B cell (primary cell): ENCODE measurements around the gene MFSD12. TPM values are rescaled to one million over a fixed set of nuclear protein-coding genes. Genes with fewer than 3 reads are reported as not detected.

Source experiments
- ATAC-seq: fragments of 200-7000 bp; cut with Tn5 transposase; one replicate; pipeline ENCODE4 v1.10.0; 2021; ENCODE audit warnings: low read depth, mild to moderate bottlenecking, moderate number of reproducible peaks, moderate library complexity
- CTCF ChIA-PET: fragments of 350-600 bp; sonication (Branson Sonifier 250); formaldehyde crosslinking; loops from one replicate; lab custom pipeline; 2021; ENCODE audit warnings: antibody characterized with exemption, inconsistent platforms; lab: Charles Lee
- POLR2A ChIA-PET: fragments of 350-600 bp; sonication (Branson Sonifier 250); formaldehyde crosslinking; loops from one replicate; lab custom pipeline; 2021; ENCODE audit warnings: antibody characterized with exemption; lab: Charles Lee
- DNase-seq: peaks from one replicate; pipeline ENCODE4 v3.0.0; 2013
- H2AFZ ChIP-seq: 2 replicates; pipeline ENCODE4 v1.6.1; 2012; ENCODE audit warnings: mild to moderate bottlenecking, low read depth, low read length; ENCODE audit not compliant: insufficient read depth, poor library complexity, severe bottlenecking
- H3K27ac ChIP-seq, 2 donors: 1 replicate in 1 of 2; 2 replicates in 1 of 2; pipeline ENCODE4 v1.5.1; 2012 to 2013; ENCODE audit warnings: low read length in 2 of 2, mild to moderate bottlenecking in 2 of 2, moderate library complexity in 1 of 2
- H3K27me3 ChIP-seq, 4 experiments: fragments of 200-600 bp in 1 of 4; sonication (generic) in 1 of 4; replicated peaks in 1 of 4; 1 replicate in 2 of 4; 2 replicates in 2 of 4; pipeline versions ENCODE4 v1.6.1 to v1.7.0; 2013 to 2016; ENCODE audit warnings: low read length in 3 of 4, mild to moderate bottlenecking in 2 of 4, mixed read lengths in 1 of 4, moderate library complexity in 1 of 4; ENCODE audit not compliant: insufficient read depth in 4 of 4, control insufficient read depth in 3 of 4; ENCODE audit errors: control extremely low read depth in 1 of 4
- H3K36me3 ChIP-seq, 2 experiments: replicated peaks in 1 of 2; 1 replicate in 1 of 2; 2 replicates in 1 of 2; pipeline versions ENCODE4 v1.6.1 to v1.7.1; 2013; ENCODE audit warnings: low read length in 1 of 2; ENCODE audit not compliant: insufficient read depth in 2 of 2, control insufficient read depth in 1 of 2; ENCODE audit errors: control extremely low read depth in 1 of 2, extremely low read depth in 1 of 2
- H3K4me1 ChIP-seq, 2 donors: fragments of 200-600 bp in 1 of 2; sonication (generic) in 1 of 2; 1 replicate in 1 of 2; 2 replicates in 1 of 2; pipeline versions ENCODE4 v1.5.1 to v1.6.1; 2013 to 2017; ENCODE audit warnings: low read length in 2 of 2; ENCODE audit not compliant: control insufficient read depth in 2 of 2, insufficient read depth in 2 of 2
- H3K4me2 ChIP-seq: replicated peaks from 2 replicates; pipeline ENCODE3; 2012; ENCODE audit warnings: mild to moderate bottlenecking, low read depth, low read length; ENCODE audit not compliant: poor library complexity, severe bottlenecking
- H3K4me3 ChIP-seq, 5 experiments: fragments of 200-600 bp in 1 of 5; sonication (generic) in 1 of 5; 1 replicate in 3 of 5; 2 replicates in 2 of 5; pipeline versions ENCODE4 v1.5.1 to v1.7.0; 2011 to 2016; ENCODE audit warnings: low read length in 4 of 5, mild to moderate bottlenecking in 4 of 5, low read depth in 2 of 5, control low read depth in 1 of 5, moderate library complexity in 1 of 5; ENCODE audit not compliant: insufficient read depth in 1 of 5; ENCODE audit errors: control extremely low read depth in 1 of 5, extremely low read depth in 1 of 5
- H3K79me2 ChIP-seq: fragments of 200-600 bp; sonication (generic); one replicate; pipeline ENCODE4 v1.6.0; 2016; ENCODE audit warnings: low read length; ENCODE audit not compliant: control insufficient read depth, insufficient read depth
- H3K9ac ChIP-seq: fragments of 200-600 bp; sonication (generic); 2 replicates; pipeline ENCODE4 v1.6.1; 2017; ENCODE audit warnings: mild to moderate bottlenecking, low read length, moderate library complexity
- H3K9me3 ChIP-seq, 3 donors: one replicate each; pipeline versions ENCODE4 v1.6.1 to v1.7.1; 2013; ENCODE audit warnings: low read length in 2 of 3; ENCODE audit not compliant: control insufficient read depth in 2 of 3, insufficient read depth in 1 of 3; ENCODE audit errors: control extremely low read depth in 1 of 3
- H4K20me1 ChIP-seq: 2 replicates; pipeline ENCODE4 v1.6.0; 2012; ENCODE audit warnings: mild to moderate bottlenecking, low read length; ENCODE audit not compliant: insufficient read depth, control insufficient read depth, poor library complexity, severe bottlenecking
- H3K27ac Mint-ChIP-seq: one replicate; pipeline ENCODE4 v1.8.0; 2021; ENCODE audit warnings: mixed read lengths
- H3K27me3 Mint-ChIP-seq: one replicate; pipeline ENCODE4 v1.8.0; 2021; ENCODE audit warnings: mixed read lengths
- H3K4me1 Mint-ChIP-seq: one replicate; pipeline ENCODE4 v1.8.0; 2021; ENCODE audit warnings: mixed read lengths
- H3K4me3 Mint-ChIP-seq: one replicate; pipeline ENCODE4 v1.8.0; 2021; ENCODE audit warnings: mixed read lengths
- H3K9me3 Mint-ChIP-seq: one replicate; pipeline ENCODE4 v1.8.0; 2022; ENCODE audit warnings: mixed read lengths; ENCODE audit not compliant: insufficient read depth
- CTCF ChIP-seq: fragments of 200-600 bp; IDR thresholded peaks from one replicate; pipeline ENCODE4 v1.8.0; 2022; ENCODE audit warnings: antibody characterized with exemption, mild to moderate bottlenecking
- EZH2 ChIP-seq: IDR thresholded peaks from 2 replicates; pipeline ENCODE4 v1.6.1; 2012; ENCODE audit warnings: borderline replicate concordance, low read depth, mild to moderate bottlenecking, moderate library complexity, low read length; ENCODE audit not compliant: insufficient read depth, poor library complexity, severe bottlenecking
- WGBS: methylation state at CpG from one replicate; pipeline ENCODE4 v1.1.5; 2013; ENCODE audit warnings: missing lambda C conversion rate; ENCODE audit not compliant: insufficient coverage; 5-methylcytosine and 5-hydroxymethylcytosine counted together
- intact Hi-C: fragments of 100-400 bp; cut with micrococcal nuclease; formaldehyde crosslinking; loops from one replicate; pipeline ENCODE4 v1.10.0; 2022
- polyA plus RNA-seq: library from polyadenylated mRNA; depleted of rRNA; stranded (reverse); fragments of >200 nt; gene quantifications from 2 replicates; pipeline ENCODE4 v1.2.3, GENCODE V29; 2012
- total RNA-seq, 2 donors: library from RNA; stranded (reverse); fragments of 120-200 nt in 1 of 2; gene quantifications; 1 replicate in 1 of 2; 2 replicates in 1 of 2; pipeline versions ENCODE4 v1.2.3 to v1.2.4, GENCODE V29; 2013 to 2022

The MFSD12 gene
- total and polyA plus RNA-seq, 2 donors (not counting 1 experiment from before 2014, with no cell fraction given), result 100 to 154 TPM

GRCh38 chr19:3528539-3529211 lies 28.7 kb downstream of the MFSD12 start:
- Histone ChIP-seq H3K9ac (no peak overlapping the region), H3K79me2 (peaks cover 29% of the 10 kb centered on the region), H2AFZ (no peak overlapping the region), H4K20me1 (peaks cover 52% of the 10 kb centered on the region), H3K4me3 (no peak overlapping the region), H3K4me1 (no peaks in the 10 kb centered on the region), H3K4me2 (no peak overlapping the region), H3K9me3 (no peaks in the 10 kb centered on the region), H3K36me3 (peaks cover 0 to 69% of the 10 kb centered on the region in 2 experiments), H3K27ac (peak overlapping the region in 1 of 2 donors; percentile 15), H3K27me3 (no peaks in the 10 kb centered on the region)
- no peaks in the 10 kb centered on the region for H3K9me3 Mint-ChIP-seq
- 98% methylated on average over 20 of the region's 20 CpGs for WGBS
- H3K27ac Mint-ChIP-seq, result no peak overlapping the region
- TF ChIP-seq EZH2 (no peak), CTCF (no peak)
- ChIA-PET POLR2A (no interaction called here), CTCF (no interaction called here)
- intact Hi-C loops, result no loop called here
- H3K4me3 Mint-ChIP-seq, result no peak overlapping the region
- ATAC-seq, result no peak
- no peaks in the 10 kb centered on the region for H3K27me3 Mint-ChIP-seq
- H3K4me1 Mint-ChIP-seq, result no peaks in the 10 kb centered on the region
- no peak for DNase-seq

- no peaks in the 10 kb centered on the region for H3K9me3 ChIP-seq
- H3K79me2 ChIP-seq, result peaks cover 34% of the 10 kb centered on the region
- H3K9me3 Mint-ChIP-seq, result no peaks in the 10 kb centered on the region
- peaks cover 0 to 70% of the 10 kb centered on the region in 2 experiments for H3K36me3 ChIP-seq
- H3K4me3 ChIP-seq, result no peak overlapping the region
- H3K27ac ChIP-seq, result no peak overlapping the region
- H2AFZ ChIP-seq, result no peak overlapping the region
- ChIA-PET CTCF (no interaction called here), POLR2A (no interaction called here)
- no peak overlapping the region for H3K4me3 Mint-ChIP-seq
- no peak for DNase-seq
- no peaks in the 10 kb centered on the region for H3K27me3 ChIP-seq
- no peak overlapping the region for H3K4me2 ChIP-seq
- no peaks in the 10 kb centered on the region for H3K4me1 ChIP-seq
- no peak for ATAC-seq
- H3K4me1 Mint-ChIP-seq, result no peaks in the 10 kb centered on the region
- H3K27ac Mint-ChIP-seq, result no peak overlapping the region
- WGBS, result over 99% methylated on average over 14 of the region's 14 CpGs
- H4K20me1 ChIP-seq, result peaks cover 58% of the 10 kb centered on the region
- TF ChIP-seq EZH2, result no peak
- no peak for TF ChIP-seq CTCF
- H3K27me3 Mint-ChIP-seq, result no peaks in the 10 kb centered on the region
- intact Hi-C loops, result no loop called here
- no peak overlapping the region for H3K9ac ChIP-seq
Measured at GRCh38 chr19:3528080-3528479, 29.3 kb downstream of the MFSD12 start.
